ENCODE results near the gene PLCB2.

The PLCB2 gene

GRCh38 chr15:40338041-40338657 is 30.4 kb upstream of the PLCB2 start:
- H3K4me3 ChIP-seq (ENCODE audit: low read depth, low read length) = peak overlapping the region; percentile 48
- CTCF ChIA-PET = interaction anchor here (0.8 to 21.8 kb wide), 17 partner anchors 8 to 121 kb away, joined by 3 to 385 read pairs (median 6); partner anchors contain the start of genes DISP2, INAFM2, IVD and KNSTRN
- POLR2A ChIA-PET = interaction anchor here (0.9 to 5.2 kb wide), 5 partner anchors 9 to 84 kb away, joined by 3 to 81 read pairs (median 3); partner anchors contain the start of gene INAFM2
- DNase-seq (ENCODE audit: low read depth, low spot score) = no peak
- TF ChIP-seq CTCF (IDR thresholded peaks at IDR 0.05; ENCODE audit: insufficient read depth, low read length, missing control alignments) = peak; percentile 84

- DNase-seq (ENCODE audit: low read depth, low spot score) = no peak
- ChIA-PET CTCF (interaction anchor here (1.0 to 21.8 kb wide), 17 partner anchors 9 to 120 kb away, joined by 3 to 385 read pairs (median 6); partner anchors contain the start of genes DISP2, INAFM2, KNSTRN and PHGR1), POLR2A (interaction anchor here (5.2 kb wide), 1 partner anchor 8 kb away, joined by 81 read pairs; no protein-coding TSS in a partner anchor)
- TF ChIP-seq CTCF (IDR thresholded peaks at IDR 0.05; ENCODE audit: insufficient read depth, low read length, missing control alignments) = no peak
- peak overlapping the region; percentile 48 for H3K4me3 ChIP-seq (ENCODE audit: low read depth, low read length)
Measured at GRCh38 chr15:40337597-40337996, 29.9 kb upstream of the PLCB2 start.

- ChIA-PET POLR2A (interaction anchor here (0.6 kb wide), 1 partner anchor 9 kb away, joined by 3 read pairs; no protein-coding TSS in a partner anchor), CTCF (interaction anchor here (1.1 to 21.8 kb wide), 13 partner anchors 8 to 119 kb away, joined by 3 to 385 read pairs (median 18); partner anchors contain the start of genes DISP2, INAFM2, KNSTRN and PHGR1)
- no peak for TF ChIP-seq CTCF (IDR thresholded peaks at IDR 0.05; ENCODE audit: insufficient read depth, low read length, missing control alignments)
- no peak overlapping the region for H3K4me3 ChIP-seq (ENCODE audit: low read depth, low read length)
- no peak for DNase-seq (ENCODE audit: low read depth, low spot score)
Measured at GRCh38 chr15:40336744-40337122, 29.0 kb upstream of the PLCB2 start.

GRCh38 chr15:40335938-40336743 is 28.4 kb upstream of the PLCB2 start:
- TF ChIP-seq CTCF (IDR thresholded peaks at IDR 0.05; ENCODE audit: insufficient read depth, low read length, missing control alignments) = no peak
- ChIA-PET CTCF (interaction anchor here (1.1 to 21.8 kb wide), 13 partner anchors 7 to 119 kb away, joined by 3 to 385 read pairs (median 18); partner anchors contain the start of genes DISP2, INAFM2, KNSTRN and PHGR1), POLR2A (interaction anchor here (0.6 kb wide), 1 partner anchor 8 kb away, joined by 3 read pairs; no protein-coding TSS in a partner anchor)
- H3K4me3 ChIP-seq (ENCODE audit: low read depth, low read length) = no peak overlapping the region
- no peak for DNase-seq (ENCODE audit: low read depth, low spot score)

GRCh38 chr15:40334941-40335795 is 27.4 kb upstream of the PLCB2 start:
- POLR2A ChIA-PET = interaction anchor here (1.5 kb wide), 1 partner anchor 12 kb away, joined by 7 read pairs; the partner anchor contains the start of gene INAFM2
- DNase-seq (ENCODE audit: low read depth, low spot score) = no peak
- CTCF ChIA-PET = interaction anchor here (1.1 to 21.8 kb wide), 10 partner anchors 6 to 86 kb away, joined by 3 to 385 read pairs (median 86); partner anchors contain the start of genes DISP2, INAFM2, KNSTRN and PHGR1
- no peak for TF ChIP-seq CTCF (IDR thresholded peaks at IDR 0.05; ENCODE audit: insufficient read depth, low read length, missing control alignments)
- H3K4me3 ChIP-seq (ENCODE audit: low read depth, low read length) = no peak overlapping the region
